ENCODE measurements around the gene TMBIM1. TPM values are rescaled to one million over a fixed set of nuclear protein-coding genes. Genes with fewer than 3 reads are reported as not detected.

TMBIM1 gene
- total RNA-seq, 4 donors from 2014 or later: 238 to 342 (median 275) TPM

DNA sequence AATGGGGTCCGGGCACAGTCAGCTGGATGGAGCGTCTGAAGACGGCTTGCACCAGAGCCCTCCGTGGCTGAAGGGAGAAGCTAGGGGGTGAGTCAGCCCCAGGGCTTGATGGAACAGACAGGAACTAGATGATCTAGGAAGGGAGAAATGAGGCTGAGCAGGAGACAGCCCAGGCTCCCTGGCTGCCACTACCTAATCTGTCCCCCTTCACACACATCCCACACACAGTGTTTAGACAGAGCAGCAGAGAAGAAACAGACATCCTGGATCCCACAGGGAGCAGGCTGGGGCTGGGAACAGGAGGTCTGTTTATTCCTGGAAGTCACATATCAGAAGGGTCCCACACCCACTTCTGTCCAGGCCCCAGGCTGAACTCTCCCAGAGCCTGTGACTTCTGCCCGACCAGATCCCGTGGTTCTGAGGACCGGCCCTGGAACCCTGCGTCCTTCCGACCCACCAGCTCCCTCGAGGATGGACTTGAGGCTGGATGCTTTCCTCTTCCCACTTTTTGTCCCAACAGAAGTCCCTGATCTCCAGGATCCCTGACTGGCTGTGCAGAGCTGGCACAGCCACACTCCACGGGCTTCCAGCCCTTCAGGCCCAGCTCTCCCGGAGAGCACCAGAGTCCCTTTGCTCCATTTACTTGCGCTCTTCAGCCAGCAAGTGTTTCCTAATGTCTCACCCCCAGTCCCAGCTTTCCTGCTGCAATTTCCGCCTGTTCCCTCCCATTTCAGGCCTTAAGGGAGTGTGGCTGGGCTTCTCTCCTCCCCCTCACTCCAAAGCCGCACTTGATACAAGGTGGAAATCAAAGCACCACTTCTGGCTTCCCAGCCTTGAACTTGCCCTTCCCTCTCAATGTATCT is 33.0 kb downstream of the TMBIM1 start:
- no peak for TF ChIP-seq POLR2A (IDR thresholded peaks at IDR 0.05)
- TF ChIP-seq, protein P1, sequence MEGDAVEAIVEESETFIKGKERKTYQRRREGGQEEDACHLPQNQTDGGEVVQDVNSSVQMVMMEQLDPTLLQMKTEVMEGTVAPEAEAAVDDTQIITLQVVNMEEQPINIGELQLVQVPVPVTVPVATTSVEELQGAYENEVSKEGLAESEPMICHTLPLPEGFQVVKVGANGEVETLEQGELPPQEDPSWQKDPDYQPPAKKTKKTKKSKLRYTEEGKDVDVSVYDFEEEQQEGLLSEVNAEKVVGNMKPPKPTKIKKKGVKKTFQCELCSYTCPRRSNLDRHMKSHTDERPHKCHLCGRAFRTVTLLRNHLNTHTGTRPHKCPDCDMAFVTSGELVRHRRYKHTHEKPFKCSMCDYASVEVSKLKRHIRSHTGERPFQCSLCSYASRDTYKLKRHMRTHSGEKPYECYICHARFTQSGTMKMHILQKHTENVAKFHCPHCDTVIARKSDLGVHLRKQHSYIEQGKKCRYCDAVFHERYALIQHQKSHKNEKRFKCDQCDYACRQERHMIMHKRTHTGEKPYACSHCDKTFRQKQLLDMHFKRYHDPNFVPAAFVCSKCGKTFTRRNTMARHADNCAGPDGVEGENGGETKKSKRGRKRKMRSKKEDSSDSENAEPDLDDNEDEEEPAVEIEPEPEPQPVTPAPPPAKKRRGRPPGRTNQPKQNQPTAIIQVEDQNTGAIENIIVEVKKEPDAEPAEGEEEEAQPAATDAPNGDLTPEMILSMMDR (IDR thresholded peaks at IDR 0.05): no peak
- Histone ChIP-seq H3K36me3 (peaks cover 9 to 54% (median 17%) of the 10 kb centered on the region in 3 donors), H3K27me3 (no peaks in the 10 kb centered on the region), H3K4me3 (peak overlapping the region in 1 of 4 donors; percentile 23), H3K27ac (peak overlapping the region; percentile 13 to 84 (median 62)), H3K4me1 (peaks cover 17 to 70% (median 33%) of the 10 kb centered on the region in 3 donors), H3K9me3 (no peaks in the 10 kb centered on the region)
- DNase-seq: no peak
- WGBS, 2 donors: 46 to 49% methylated on average over 11 to 15 of the region's 15 CpGs
- intact Hi-C loops (cut with DNase I): loop anchor here (5.0 kb wide), 1 partner anchor 72 kb away; no protein-coding TSS in a partner anchor

DNA sequence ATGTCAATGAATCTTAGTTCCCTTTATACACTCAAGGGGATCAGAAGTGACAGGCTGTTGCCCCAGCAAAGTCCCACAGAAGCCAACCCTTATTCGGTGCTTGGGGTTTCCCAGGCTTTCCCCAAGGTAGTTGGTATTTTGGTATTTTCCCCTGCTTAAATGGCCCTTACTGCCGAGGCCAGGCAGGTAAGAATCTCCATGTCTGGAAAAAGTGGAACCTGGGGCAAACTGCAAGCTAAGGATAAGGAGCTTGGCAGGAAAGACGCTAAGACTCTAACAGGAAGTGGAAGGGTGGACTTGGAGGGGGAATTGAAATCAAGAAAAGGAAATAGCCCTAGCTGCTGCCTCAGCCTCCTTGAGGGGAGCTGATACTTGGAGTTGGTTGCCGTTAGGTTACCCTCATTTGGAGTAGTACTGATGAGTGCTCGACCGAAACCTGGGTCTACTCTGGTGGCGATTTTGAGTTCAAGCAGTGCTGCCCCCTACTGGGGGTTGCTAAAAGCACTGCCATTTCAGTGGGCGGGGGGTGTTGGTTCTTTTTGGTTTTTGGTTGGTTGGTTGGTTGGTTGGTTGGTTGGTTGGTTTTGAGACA is 34.8 kb downstream of the TMBIM1 start:
- Histone ChIP-seq H3K27ac (peak overlapping the region in 3 of 4 donors; percentile 18 to 57 (median 30)), H3K4me3 (no peak overlapping the region), H3K27me3 (no peaks in the 10 kb centered on the region), H3K9me3 (no peaks in the 10 kb centered on the region), H3K36me3 (peaks cover 10 to 54% (median 28%) of the 10 kb centered on the region in 3 donors), H3K4me1 (peaks cover 17 to 58% (median 30%) of the 10 kb centered on the region in 3 donors)
- TF ChIP-seq, protein P1 (IDR thresholded peaks at IDR 0.05): peak; percentile 38 to 75 (median 56)
- no peak for TF ChIP-seq POLR2A (IDR thresholded peaks at IDR 0.05)
- WGBS, 2 donors: 36 to 42% methylated on average over 7 of the region's 8 CpGs
- no peak for DNase-seq
- intact Hi-C loops (cut with DNase I): loop anchor here (5.0 kb wide), 1 partner anchor 70 kb away; no protein-coding TSS in a partner anchor

DNA sequence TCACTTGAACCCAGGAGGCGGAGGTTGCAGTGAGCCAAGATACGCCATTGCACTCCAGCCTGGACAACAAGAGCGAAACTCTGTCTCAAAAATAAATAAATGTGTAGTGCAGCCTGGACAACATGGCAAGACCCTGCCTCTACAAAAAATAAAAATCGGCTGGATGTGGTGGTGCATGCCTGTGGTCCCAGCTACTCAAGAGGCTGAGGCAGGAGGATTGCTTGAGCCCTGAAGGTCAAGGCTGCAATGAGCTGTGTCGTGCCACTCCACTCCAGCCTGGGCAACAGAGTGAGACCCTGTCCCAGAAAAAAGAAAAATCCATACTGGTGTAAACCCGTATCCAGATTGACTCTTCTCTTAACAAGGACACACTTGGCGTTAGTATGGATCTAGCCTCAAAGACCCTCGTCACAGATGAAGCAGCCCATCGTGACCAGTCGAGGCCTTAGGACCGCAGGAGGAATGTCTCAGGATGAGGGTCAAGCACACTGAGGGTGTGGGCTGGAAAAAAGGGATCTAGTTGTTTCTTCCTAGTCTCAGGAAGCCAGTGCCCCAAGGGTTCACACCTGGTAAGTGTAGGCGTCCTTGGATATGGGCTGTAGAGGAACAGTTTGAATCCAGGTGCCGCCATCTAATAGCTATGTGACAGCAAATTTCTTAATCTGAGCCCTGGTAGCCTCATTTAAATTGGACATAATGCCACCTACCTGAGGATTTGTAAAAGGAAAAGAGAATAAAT is 35.5 kb downstream of the TMBIM1 start:
- WGBS, 2 donors: 86 to 92% methylated on average over 12 to 13 of the region's 13 CpGs
- Histone ChIP-seq H3K36me3 (peaks cover 17 to 55% (median 35%) of the 10 kb centered on the region in 3 donors), H3K4me1 (peaks cover 17 to 51% (median 30%) of the 10 kb centered on the region in 3 donors), H3K27me3 (no peaks in the 10 kb centered on the region), H3K27ac (peak overlapping the region in 2 of 4 donors; percentile 18 to 57), H3K4me3 (no peak overlapping the region), H3K9me3 (no peaks in the 10 kb centered on the region)
- TF ChIP-seq, protein P1 (IDR thresholded peaks at IDR 0.05): no peak
- no peak for TF ChIP-seq POLR2A (IDR thresholded peaks at IDR 0.05)
- intact Hi-C loops (cut with DNase I): loop anchor here (5.0 kb wide), 1 partner anchor 69 kb away; no protein-coding TSS in a partner anchor
- no peak for DNase-seq

DNA sequence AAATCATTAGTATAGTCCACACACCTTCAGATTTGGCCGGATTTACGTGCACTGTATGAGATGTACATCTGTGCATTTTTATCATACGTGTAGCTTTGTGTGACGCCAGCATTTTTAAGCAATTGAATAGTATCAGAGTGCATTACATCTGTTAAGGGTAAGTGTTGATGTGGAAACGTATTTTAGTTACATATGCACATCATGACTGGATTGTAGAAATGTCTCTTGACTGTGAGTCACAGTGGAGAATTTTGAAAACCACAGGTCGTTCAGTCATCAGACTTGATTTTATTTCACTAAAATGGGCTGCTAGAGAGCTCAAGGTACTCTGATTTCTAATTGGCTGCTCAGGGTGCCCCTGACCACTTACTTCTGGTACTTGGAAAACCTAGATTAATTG is 36.9 kb downstream of the TMBIM1 start:
- no peaks in the 10 kb centered on the region for H3K9me3 ChIP-seq
- no peak for TF ChIP-seq POLR2A (IDR thresholded peaks at IDR 0.05)
- TF ChIP-seq, protein P1 (IDR thresholded peaks at IDR 0.05): no peak
- no peak overlapping the region for H3K27ac ChIP-seq
- H3K36me3 ChIP-seq: peaks cover 31 to 68% (median 48%) of the 10 kb centered on the region in 3 donors
- H3K4me1 ChIP-seq: peaks cover 7 to 38% (median 18%) of the 10 kb centered on the region in 3 donors
- intact Hi-C loops (cut with DNase I): loop anchor here (5.0 kb wide), 1 partner anchor 68 kb away; no protein-coding TSS in a partner anchor
- 68 to 73% methylated on average over 6 of the region's 6 CpGs for WGBS, 2 donors
- no peak for DNase-seq
- H3K4me3 ChIP-seq: no peak overlapping the region
- H3K27me3 ChIP-seq: no peaks in the 10 kb centered on the region

Measured in esophagus squamous epithelium (tissue), 5 donors.